Fibroblast of gingiva (primary cell): ENCODE measurements around the gene CUBN.

Experiments
- DNase-seq: peaks from one replicate; pipeline ENCODE4 v3.0.0-alpha.2; 2011; ENCODE audit warnings: low read depth

The CUBN gene

GRCh38 chr10:17010363-17011145 is 119.1 kb downstream of the CUBN start:
- DNase-seq: no peak

DNA sequence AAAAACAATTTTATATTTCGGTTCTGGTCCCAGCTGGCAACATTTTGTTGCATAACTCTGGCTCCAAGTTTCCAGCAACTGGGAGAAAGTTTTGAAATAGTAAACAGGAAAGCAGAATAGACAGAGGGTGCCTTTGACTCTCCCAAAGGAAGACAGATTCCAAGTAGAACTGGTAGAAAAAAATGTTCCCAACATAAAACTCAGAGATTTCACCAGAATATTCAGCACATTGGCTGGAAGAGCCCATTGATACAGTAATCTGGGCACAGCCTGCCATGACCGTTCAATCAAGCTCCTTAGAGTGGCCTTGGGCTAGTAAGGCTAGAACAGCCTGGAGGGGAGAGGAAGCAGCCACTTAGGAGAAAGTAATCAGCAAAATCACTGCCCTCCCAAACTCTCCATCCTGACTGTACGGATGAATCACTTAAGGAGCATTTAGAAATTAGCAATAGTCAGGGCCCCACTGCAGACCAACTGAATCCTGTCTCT is 120.4 kb downstream of the CUBN start:
- DNase-seq: peak; percentile 89

DNA sequence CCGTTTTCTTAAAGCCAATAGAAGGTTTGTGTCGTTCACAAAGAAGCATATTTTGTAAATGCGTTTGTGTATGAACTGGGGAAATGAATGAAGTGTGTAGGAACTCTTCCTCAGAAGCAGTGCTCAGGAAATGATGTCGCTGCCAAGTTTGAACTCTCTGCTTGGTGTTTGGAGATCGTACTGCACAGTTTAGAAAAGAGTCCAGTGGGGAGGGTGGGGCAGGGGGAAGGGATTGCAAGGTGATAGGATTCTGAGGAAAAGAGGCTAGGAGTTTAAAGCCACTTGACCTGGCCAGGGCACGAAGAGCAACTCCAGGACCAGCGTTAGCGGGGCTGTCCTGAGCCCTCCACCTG is 122.2 kb downstream of the CUBN start:
- no peak for DNase-seq

GRCh38 chr10:17006631-17007417 is 122.8 kb downstream of the CUBN start:
- no peak for DNase-seq

- no peak for DNase-seq
Observed at GRCh38 chr10:17005621-17006566, 123.7 kb downstream of the CUBN start.

DNA sequence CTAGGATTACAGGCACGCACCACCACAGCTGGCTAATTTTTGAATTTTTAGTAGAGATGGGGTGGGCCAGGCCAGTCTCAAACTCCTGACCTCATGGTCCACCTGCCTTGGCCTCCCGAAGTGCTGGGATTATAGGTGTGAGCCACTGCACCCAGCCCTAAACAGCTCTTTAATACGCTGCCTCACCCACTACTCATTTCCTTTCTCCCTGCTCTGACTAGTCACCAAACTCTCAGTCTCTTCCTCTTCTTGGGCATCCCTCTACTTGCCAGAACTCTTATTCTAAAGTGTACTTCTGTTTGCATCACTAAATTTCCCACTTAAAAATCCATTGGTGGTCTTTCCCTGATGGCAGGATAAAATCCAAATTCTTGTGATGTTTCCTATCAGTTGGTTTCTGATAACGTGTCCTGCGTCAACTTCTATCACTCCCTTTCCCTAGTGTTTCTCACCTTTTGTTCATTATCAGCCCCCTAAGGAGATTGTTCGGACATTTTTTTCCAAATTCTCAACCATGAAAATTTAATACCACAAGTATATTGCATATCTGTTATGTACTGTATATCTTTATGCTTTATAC is 124.7 kb downstream of the CUBN start:
- DNase-seq: no peak

DNA sequence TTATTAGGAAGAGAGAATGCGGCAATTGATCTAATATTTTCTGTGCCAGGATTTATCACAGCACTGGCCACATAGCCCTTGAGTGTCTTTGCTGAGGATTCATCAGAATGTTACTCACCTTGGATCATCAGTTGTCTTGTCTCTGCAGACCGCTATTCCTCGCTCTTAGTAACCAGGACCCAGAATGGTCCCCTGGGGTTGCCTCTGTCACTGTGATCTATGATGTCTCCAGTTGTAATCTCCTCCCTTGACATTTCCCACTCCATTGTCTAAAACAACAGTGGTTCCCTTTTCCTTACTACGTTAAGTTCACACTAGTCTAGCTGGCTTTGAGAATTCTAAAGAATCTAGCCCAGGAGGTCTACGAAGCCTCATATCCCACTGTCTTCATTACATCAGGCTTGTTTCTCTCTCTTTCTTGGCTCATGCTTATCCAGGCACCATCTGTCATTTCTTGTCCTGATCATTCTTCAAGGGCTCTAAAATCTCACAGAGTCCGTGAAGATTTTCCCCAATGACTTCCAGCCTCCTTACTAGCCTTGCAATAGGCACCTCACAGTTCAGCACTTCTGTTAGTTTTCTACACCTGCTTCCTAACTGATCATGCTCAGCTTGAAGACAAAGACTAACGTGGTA is 125.8 kb downstream of the CUBN start:
- no peak for DNase-seq

- peak; percentile 80 for DNase-seq
Observed at GRCh38 chr10:17003151-17003550, 126.5 kb downstream of the CUBN start.

GRCh38 chr10:17001961-17002749 is 127.5 kb downstream of the CUBN start:
- DNase-seq: peak; percentile 100

DNA sequence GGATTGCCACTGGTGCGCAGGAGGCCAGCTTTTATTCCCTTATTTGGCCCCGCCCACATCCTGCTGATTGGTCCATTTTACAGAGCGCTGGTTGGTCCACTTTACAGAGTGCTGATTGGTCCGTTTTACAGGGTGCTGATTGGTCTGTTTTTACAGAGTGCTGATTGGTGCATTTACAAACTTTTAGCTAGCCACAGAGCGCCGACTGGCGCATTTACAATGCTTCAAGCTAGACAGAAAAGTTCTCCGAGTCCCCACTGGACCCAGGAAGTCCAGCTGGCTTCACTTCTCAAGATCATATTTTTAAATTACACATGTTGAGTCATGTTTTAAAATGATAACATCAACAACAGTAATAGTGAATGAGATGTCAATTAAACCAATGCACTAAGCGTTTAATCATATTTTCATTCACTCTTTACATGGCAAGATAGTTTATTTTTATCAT is 128.3 kb downstream of the CUBN start:
- peak; percentile 77 for DNase-seq

GRCh38 chr10:16999665-17000451 is 129.8 kb downstream of the CUBN start:
- DNase-seq: peak; percentile 79

DNA sequence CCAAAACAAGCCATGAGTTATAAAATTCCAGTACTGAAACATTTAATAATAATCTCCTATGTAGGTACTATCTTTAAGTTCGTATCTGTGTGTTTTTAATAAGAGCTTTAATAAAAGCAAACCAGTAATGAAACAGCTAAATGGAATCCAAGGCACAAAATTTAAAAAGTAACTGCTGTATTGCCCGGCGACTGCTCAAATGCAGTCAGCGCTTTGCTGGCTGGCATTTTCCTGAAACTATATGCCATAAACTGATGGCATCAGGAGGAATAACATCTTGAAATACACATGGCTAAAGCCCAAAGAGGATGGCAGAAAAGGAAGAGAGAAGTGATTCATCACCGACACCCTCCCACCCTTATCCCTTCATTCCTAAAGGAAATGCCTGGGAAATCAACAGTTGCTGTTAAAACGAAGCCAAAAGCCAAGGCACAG is 133.1 kb downstream of the CUBN start:
- DNase-seq: peak; percentile 62

DNA sequence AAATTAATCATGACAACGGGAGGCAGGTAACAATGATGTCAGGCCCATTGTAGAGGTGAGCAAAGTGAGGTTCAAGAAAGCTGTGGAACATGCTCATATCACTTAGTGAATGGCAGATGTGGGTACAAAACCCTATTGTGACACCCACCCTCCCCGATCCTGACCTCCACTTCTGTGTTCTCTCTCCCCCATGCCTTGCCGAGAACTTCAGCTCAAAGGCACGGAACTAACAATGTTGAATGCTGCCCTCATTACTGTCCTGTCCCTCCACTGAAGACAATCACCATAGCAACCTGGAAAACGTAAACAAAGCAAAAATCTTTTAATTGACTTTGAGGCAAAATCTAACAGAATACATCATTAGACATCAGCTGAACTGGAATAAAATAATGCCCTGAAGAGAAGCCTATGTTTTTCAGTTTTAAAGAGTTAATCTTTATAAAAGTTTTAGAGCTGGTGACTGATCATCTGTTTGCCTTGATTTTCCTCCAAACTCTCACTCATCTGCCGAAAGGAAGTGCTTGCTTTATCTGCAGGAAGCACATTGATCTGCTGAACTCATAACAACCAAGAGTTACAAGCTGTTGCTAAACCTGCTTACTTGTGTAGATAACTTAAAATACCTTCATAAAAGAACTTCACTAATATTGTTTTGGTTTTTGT is 133.6 kb downstream of the CUBN start:
- DNase-seq: peak; percentile 56

DNA sequence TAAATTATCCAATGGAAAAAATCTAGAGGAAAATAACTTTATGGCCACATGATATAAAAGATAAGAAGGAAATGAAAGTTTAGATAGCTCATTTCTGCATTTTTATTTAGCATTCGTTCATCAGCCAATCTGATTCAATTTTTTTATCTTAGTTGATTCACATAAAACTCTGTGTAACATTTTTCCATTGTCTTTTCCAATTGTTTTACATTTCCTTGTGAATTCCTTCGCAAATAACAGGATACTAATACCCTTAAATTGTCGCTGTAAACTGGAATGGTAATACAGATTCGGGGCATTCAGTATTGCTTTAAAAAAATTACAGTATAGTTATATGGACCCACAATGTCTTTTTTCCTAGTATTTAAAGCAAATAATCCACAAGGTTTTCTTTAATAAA is 136.4 kb downstream of the CUBN start:
- no peak for DNase-seq

DNA sequence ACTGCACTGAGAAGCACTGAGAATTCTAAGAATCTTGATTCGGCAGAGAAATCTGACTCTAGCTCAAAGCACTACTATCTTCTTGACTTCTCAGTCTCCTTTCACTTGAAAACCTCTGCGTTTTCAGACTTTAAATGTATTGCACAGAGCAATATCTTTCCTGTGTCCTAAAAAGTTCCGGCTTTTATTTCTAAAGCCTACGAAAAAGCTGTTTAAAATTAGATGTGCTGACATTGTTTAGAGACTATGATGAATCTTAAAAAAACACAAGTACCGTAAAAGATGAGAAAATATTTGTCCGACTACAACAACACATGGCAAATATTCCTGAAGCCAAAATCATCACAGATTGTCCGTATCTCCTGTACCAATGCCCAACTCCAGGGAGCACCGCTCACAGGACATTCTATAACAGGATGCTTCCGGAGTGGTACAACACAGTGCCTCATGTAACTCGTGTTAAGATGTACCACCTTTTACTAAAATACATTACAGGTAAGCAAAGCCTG is 136.9 kb downstream of the CUBN start:
- peak; percentile 78 for DNase-seq

DNA sequence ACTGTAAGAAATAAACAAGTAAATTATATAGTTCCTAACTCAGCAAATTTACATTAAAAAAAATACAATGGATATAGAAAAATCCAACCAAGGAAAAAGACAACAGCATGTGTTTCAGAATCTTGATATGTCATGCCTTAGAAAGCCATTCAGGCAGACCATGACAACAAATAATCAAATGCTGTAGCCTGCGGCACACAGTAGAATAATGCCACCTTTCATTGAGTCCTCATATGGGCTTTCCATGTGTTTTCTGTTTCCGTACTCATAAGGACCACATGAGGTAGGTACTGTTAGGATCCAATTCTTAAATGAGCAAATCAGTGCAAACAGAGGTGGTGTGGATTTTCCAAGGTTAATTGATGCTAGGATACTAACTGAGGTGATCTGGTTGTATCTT is 138.6 kb downstream of the CUBN start:
- DNase-seq: no peak

GRCh38 chr10:16989826-16990293 is 139.8 kb downstream of the CUBN start:
- DNase-seq: peak; percentile 79

DNA sequence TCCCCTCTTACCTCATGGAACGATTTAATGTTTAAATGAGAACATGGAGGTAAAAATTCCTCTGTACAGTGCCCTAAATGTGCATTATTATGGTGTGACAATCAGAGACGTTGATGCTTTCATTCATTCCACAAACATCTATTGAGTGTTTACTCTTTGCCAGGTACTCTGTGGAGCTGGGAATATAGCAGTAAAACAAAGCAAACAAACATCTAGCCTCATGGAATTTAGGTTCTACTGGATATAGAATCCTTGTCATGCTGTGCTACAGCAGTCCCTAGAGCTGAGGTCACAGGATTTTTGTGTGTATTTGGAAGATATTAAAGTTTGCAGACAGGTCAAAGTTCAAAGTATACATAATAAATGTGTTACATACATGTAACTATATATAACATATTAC is 140.7 kb downstream of the CUBN start:
- DNase-seq: no peak
